LNCAP (cell line): ENCODE results near the gene PVALEF.

ENCODE experiments used
- TF ChIP-seq, protein P1 (sequence below): fragments of 450-650 bp; IDR thresholded peaks from 2 replicates; pipeline ENCODE4 v1.5.1; 2017; ENCODE audit warnings: mild to moderate bottlenecking

Gene PVALEF

DNA sequence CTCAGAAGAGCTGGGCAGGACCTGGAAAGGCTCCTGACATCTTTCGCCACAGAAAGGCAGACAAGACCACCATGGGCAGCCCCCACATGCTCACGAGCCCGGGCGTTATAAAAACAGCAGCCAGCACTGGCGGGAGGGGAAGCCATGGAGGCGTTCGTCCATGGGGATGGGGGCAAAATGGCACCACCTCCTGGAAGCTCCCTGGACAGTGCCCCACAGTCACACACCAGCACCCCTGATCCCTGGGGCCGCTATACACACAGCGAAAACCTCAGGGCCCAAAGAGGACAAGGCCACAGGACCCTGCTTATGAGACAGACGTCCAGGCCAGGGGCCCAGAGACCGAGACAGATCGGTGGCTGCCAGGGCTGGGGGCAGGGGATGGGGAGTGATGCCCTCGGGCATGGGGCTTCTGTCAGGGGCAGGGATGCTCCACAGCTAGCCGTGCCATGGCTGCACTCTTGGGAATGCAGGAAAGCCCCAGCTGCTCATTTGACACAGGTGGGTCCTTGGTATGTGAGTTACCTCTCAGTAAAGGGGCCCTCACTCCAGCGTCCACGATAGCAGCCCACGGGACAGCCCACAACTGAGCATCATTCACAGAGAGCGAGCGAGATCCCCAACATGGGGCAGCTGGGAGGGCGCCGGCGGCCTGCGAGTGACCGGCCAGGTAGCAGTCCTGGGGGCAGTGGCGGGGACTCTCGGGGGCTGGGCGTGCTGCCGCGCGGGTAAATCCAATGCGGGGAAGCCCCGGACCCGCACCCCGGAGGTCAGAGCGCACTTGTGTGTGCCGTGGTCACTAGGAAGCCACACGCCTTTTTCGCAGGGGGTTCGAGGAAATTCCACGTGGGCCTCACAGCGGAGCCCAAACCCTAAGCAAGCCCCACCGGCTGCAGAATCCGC, 6.4 kb upstream of the PVALEF start:
- TF ChIP-seq, protein P1, sequence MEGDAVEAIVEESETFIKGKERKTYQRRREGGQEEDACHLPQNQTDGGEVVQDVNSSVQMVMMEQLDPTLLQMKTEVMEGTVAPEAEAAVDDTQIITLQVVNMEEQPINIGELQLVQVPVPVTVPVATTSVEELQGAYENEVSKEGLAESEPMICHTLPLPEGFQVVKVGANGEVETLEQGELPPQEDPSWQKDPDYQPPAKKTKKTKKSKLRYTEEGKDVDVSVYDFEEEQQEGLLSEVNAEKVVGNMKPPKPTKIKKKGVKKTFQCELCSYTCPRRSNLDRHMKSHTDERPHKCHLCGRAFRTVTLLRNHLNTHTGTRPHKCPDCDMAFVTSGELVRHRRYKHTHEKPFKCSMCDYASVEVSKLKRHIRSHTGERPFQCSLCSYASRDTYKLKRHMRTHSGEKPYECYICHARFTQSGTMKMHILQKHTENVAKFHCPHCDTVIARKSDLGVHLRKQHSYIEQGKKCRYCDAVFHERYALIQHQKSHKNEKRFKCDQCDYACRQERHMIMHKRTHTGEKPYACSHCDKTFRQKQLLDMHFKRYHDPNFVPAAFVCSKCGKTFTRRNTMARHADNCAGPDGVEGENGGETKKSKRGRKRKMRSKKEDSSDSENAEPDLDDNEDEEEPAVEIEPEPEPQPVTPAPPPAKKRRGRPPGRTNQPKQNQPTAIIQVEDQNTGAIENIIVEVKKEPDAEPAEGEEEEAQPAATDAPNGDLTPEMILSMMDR: no peak

DNA sequence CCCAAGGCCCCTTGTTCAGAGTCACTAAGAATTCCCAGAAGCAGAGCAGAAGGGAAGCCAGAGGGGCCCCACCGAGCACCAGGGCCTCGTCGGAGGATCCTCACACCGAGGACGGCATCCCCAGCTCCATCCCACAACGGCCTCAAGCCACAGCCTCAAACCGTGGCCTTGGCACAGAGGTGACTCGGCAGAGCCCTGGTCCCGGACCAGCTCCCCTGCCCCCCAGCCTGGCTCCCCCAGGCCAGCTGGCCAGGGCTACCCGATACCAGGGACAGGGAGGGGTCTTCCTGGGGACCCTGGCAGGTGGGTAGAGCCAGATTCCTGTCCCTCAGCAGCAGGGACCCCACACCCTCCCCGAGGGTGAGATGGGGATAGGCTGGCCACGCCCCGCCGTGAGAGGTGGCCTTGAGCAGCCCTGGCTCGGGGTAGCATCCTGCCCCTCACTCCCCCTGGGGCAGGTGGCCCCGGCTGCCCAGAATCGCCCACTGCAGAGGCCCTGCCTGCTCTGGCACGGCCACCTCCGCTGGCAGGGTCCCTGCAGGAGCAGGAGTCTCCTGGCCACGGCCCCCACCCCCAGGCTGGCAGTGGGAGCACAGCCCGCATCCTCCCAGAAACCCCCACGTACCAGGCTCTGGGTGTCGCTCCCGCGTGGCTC, 5.6 kb upstream of the PVALEF start:
- TF ChIP-seq, protein P1: no peak

DNA sequence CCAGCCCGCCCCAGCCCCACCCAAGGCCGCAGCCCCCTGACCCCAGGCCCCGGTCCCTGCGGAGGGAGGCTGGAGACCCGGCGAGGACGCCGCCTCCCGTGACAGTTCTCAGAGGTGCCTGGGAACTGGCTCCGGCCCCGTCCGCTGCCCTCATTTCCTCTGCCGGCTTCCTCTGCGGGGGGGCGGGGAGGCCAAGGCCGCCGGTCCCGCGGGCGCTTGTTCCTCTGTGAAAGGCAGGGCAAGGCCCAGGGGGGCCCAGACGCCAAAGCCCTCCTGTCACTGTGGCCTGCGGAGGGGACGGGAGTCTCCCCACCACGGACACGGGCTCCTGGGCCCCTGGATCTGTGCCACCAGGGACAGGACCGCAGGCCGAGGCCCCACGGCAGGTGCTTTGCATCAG, 5.0 kb upstream of the PVALEF start:
- TF ChIP-seq, protein P1: no peak

DNA sequence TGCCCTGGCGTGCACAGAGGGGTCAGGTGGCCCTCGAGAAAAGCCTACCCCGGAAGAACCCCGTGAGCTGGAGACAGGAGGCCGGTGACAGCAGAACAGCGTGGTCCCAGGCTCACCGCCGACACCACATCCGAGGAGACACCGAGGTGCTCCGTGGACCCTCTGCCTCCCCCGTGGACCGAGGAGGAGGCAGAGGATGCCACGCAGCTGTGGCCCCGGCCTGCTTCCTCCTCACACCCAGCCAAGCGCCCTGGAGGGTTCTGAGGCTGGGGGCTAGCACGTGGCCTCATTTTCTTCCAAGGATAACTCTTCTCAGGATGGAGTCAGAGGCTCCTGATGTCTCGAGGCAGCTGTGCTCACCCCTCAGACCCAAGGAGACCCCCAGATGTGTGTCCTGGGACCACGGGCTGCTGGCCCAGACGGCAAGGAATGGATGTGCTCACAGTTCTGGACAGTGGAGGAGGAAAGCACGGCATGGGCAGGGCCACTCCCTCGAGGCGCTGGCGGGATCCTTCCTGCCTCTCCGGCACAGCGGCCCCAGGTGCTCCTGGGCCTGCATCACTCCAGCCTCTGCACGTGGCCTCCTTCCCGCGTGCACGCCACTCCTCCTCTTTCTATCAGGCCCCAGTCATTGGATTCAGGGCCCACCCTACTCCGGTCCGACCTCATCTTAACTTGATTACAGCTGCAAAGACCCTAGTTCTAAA, 4.4 kb upstream of the PVALEF start:
- TF ChIP-seq, protein P1: no peak

DNA sequence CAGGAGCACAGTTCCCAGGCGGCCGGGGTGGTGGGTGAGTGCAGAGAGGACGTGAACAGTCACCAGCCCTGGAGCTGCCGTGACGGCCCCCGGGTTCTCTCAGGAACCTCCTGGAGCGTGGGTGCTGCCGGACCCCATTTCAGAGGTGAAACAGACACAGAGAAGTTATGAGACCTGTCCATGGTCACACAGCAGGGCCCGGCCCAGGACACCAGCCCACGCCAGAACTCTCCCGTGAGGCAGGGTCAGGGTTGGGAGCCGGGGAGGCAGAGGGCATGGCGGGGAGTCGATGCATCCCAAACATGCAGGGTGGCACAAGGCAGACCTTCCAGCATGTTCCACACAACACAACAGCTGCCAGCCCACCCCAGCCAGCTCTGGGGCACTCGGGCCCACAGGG, 3.8 kb upstream of the PVALEF start:
- TF ChIP-seq, protein P1: no peak

DNA sequence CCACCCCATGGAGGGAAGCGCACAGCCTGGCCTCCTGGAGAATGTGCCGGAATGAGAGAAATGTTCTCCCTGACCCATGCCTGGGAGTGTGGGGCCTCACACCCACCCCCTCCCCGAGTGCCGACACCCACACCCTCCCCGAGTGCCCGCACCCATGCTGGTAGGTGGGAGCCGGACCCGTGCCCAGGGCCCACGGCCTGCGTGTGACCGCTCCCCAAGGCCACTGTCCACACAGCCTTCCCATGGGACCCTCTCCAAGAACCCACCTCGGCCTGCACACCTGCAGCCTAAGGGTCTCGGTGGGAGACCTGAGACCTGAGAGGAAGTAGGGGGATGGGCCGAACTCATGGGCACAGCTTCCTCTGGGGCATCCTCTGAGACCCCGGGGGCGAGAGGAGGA, 3.3 kb upstream of the PVALEF start:
- TF ChIP-seq, protein P1: no peak

DNA sequence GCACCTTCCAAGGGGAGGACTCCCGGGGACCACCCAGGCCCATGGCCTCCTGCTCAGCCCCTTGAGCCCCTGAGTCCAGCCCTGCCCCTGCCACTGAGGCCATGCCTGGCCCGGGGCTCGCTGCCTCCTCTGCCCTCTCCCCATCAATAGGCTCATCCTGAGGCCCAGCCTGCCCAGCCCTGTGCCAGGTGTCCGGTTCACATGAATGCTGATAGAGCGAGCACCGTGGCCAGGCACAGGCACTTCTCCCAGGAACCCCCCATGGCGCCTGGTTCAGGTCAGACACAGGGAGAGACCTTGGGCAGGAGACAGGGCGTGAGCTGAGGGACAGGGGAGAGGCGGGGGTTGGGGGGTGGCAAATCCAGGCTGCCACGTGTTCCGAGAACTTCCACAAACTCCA, 2.8 kb upstream of the PVALEF start:
- TF ChIP-seq, protein P1: no peak
